Effector memory CD8-positive, alpha-beta T cell (primary cell): Measurements from ENCODE around the gene CHAT.

Experiments
- ATAC-seq: fragments of 150-1000 bp; cut with Tn5 transposase; replicated peaks from 2 replicates; pipeline ENCODE4 v1.10.0; 2021; ENCODE audit warnings: mild to moderate bottlenecking, moderate library complexity
- DNase-seq, 3 experiments: peaks; one replicate each; pipeline ENCODE4 v3.0.0; 2021
- H3K27ac Mint-ChIP-seq, 2 donors: one replicate each; pipeline ENCODE4 v1.8.0; 2022; ENCODE audit warnings: mild to moderate bottlenecking in 2 of 2, mixed read lengths in 2 of 2, moderate library complexity in 2 of 2
- H3K27me3 Mint-ChIP-seq, 2 donors: one replicate each; pipeline ENCODE4 v1.8.0; 2022; ENCODE audit warnings: mixed read lengths in 2 of 2
- H3K36me3 Mint-ChIP-seq: one replicate; pipeline ENCODE4 v1.8.0; 2022; ENCODE audit warnings: mild to moderate bottlenecking, moderate library complexity, mixed read lengths; ENCODE audit not compliant: insufficient read depth
- H3K4me1 Mint-ChIP-seq, 2 donors: one replicate each; pipeline ENCODE4 v1.8.0; 2022; ENCODE audit warnings: low read depth in 2 of 2, mixed read lengths in 2 of 2
- H3K4me3 Mint-ChIP-seq, 2 donors: one replicate each; pipeline ENCODE4 v1.8.0; 2022; ENCODE audit warnings: mild to moderate bottlenecking in 2 of 2, mixed read lengths in 2 of 2, moderate library complexity in 2 of 2
- H3K9me3 Mint-ChIP-seq, 2 donors: one replicate each; pipeline ENCODE4 v1.8.0; 2022; ENCODE audit warnings: mixed read lengths in 2 of 2

Gene CHAT

DNA sequence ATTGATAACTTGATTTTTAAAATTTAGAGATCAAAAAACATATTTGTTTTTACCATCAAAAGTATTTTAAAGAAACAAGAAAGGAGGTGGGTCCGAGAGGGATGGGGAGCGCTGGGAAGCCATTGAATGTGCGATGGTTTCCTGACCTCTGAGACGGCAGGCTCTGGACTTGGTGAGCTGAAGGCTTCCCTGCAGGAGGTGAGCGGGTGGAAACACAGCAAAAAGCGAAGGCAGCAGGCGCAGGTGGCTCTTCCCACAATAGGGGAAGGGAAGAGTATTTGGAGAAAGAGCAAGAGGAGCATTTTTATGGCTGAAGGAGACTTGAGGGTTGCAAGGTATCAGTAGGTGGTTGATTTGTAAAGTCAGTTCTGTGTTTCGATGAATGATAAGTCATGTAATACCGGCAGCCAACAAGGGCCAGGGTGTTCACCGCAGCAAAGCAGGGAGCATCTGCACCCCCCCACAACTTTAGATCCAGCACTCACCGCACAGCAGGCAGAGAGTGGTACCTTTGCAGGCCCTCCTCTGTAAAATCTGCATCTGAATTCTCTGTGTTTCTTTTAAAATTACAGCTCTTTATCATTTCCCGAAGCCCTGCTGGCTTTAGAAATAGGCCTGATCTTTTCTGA, 76.2 kb downstream of the CHAT start:
- peaks cover 56 to 68% of the 10 kb centered on the region in 2 donors for H3K27me3 Mint-ChIP-seq
- peaks cover 0 to 2% of the 10 kb centered on the region in 2 donors for H3K9me3 Mint-ChIP-seq
- no peaks in the 10 kb centered on the region for H3K4me1 Mint-ChIP-seq
- no peaks in the 10 kb centered on the region for H3K36me3 Mint-ChIP-seq
- ATAC-seq = no peak
- DNase-seq = no peak
- H3K4me3 Mint-ChIP-seq = no peak overlapping the region
- no peak overlapping the region for H3K27ac Mint-ChIP-seq

DNA sequence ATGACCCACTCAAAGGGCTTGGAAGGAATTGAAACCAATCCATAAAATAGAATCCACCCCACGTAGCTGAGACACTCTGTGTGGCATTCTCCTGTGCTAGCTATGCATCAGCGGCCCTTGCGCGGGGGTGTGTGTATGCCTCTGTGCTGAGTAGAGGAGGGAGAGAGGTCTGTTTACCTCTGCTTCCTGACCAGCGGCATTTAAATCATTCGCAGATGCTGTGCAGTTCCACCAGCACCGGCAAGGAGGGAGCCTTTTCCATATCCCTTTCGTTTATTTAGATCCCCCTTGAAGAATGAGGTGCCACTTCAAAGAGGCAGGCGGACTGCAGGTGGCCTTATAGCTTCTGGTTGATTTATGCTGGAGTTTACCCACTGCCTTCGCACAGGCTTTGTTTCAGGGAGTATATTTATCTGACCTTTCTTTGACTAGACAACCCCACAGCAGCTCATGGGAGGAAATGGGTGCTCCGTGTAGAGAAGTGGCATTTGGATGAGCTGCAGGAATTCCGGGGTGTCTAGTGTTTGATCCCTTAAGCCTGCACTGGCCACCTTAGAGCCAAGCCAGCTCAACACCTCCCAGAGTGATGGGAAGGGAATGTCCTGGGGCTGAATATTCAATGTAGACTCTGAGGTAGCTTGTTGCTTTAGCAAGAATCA, 77.0 kb downstream of the CHAT start:
- no peak for DNase-seq
- H3K27ac Mint-ChIP-seq = no peak overlapping the region

DNA sequence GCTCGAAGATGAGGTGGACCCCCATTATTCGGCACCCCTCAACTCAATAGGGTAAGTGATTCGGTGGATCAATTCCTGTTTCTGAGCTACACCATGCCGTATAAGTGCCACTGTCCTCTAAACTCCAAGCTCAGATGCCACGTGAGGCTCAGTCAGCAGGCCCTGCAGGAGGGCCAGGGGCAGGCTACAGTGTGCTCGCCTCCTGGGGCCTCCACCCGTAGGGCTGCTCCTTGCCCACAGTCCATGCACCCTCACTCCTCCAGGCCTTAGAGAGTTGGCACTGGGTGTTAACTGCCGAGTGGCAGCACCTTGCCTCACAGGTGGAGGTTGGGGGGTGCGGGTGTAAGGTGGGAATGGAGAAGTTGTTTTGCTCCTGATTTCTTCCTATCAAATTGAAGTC, 77.8 kb downstream of the CHAT start:
- ATAC-seq (no peak), DNase-seq (no peak)
- H3K9me3 Mint-ChIP-seq = peaks cover 0 to 2% of the 10 kb centered on the region in 2 donors
- no peaks in the 10 kb centered on the region for H3K4me1 Mint-ChIP-seq
- peaks cover 61 to 70% of the 10 kb centered on the region in 2 donors for H3K27me3 Mint-ChIP-seq
- no peak overlapping the region for H3K4me3 Mint-ChIP-seq
- no peaks in the 10 kb centered on the region for H3K36me3 Mint-ChIP-seq
- H3K27ac Mint-ChIP-seq = no peak overlapping the region

More for the DNA sequence above, 77.0 kb downstream of the CHAT start:
- Mint-ChIP-seq H3K27me3 (peaks cover 56 to 65% of the 10 kb centered on the region in 2 donors), H3K9me3 (peaks cover 0 to 2% of the 10 kb centered on the region in 2 donors), H3K36me3 (no peaks in the 10 kb centered on the region), H3K4me3 (no peak overlapping the region), H3K4me1 (no peaks in the 10 kb centered on the region)
- ATAC-seq = no peak

DNA sequence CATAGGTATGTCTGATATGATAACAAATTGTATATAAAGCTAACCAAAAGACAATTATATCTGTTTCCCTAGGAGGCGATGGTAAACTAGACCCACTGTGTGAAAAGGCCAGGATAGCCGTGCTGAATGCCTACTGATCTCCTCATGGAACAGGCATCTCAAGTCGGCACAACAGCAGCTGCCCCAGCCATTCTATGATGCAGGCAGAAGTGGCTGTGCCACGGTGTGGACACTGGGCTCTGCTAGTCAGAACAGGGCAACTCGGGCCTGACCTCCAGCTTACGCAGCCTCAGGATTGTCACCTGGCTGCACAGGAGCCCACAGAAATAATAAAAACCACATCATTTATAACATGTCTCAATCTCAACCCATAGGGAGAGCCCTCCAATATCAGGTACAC, 80.6 kb downstream of the CHAT start:
- no peak overlapping the region for H3K4me3 Mint-ChIP-seq

DNA sequence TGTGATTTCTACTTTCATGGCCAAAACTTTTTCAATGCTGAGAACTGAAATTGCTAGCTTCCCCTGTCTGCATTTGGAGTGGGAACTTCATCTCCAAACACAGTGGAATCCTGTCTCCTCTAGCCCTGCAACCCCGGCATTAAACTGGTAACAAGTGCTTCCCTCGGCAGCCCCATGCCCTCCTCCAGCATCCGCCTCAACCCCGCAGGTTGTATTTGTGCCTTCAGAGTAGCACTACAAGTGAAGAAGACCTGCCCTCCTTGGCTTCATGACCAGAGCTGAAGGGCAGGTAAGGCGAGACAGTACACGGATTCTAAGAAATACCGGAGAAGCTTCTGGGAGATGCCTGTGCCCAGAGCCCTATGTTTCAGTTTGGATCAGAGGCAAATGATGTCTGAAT, 82.5 kb downstream of the CHAT start:
- H3K4me3 Mint-ChIP-seq = no peak overlapping the region
- no peak for DNase-seq
- H3K9me3 Mint-ChIP-seq = no peaks in the 10 kb centered on the region
- H3K27ac Mint-ChIP-seq = no peak overlapping the region
- peaks cover 40 to 53% of the 10 kb centered on the region in 2 donors for H3K27me3 Mint-ChIP-seq
- ATAC-seq = no peak
- H3K4me1 Mint-ChIP-seq = no peaks in the 10 kb centered on the region
- H3K36me3 Mint-ChIP-seq = no peaks in the 10 kb centered on the region

More for the DNA sequence above, 80.6 kb downstream of the CHAT start:
- DNase-seq (no peak), ATAC-seq (no peak)
- Mint-ChIP-seq H3K27ac (no peak overlapping the region), H3K27me3 (peaks cover 53 to 54% of the 10 kb centered on the region in 2 donors), H3K36me3 (no peaks in the 10 kb centered on the region), H3K4me1 (no peaks in the 10 kb centered on the region), H3K9me3 (no peaks in the 10 kb centered on the region)

DNA sequence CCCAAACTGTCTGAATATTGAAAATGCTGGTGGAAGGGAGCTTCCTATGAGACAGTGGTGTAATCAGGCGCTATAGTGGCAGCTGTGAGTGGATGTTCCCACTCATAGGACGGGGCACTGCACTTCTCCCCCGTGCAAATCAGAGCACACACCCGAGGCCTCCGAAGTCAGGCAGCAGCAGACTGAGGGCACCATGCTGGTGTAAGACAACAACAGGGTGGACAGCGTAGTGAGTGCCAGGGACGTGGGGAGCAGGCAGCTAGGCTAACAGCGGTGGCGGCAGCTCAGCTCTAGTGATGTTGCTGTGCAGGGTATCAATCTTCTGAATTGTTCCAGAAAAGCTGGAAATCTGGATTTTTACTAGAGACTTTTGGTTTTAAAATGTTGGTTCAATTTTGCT, 84.8 kb downstream of the CHAT start:
- peaks cover 35 to 60% of the 10 kb centered on the region in 2 donors for H3K27me3 Mint-ChIP-seq
- no peak overlapping the region for H3K27ac Mint-ChIP-seq
- H3K4me3 Mint-ChIP-seq = no peak overlapping the region
- ATAC-seq (no peak), DNase-seq (no peak)
- H3K9me3 Mint-ChIP-seq = no peaks in the 10 kb centered on the region
- H3K36me3 Mint-ChIP-seq = no peaks in the 10 kb centered on the region
- H3K4me1 Mint-ChIP-seq = no peaks in the 10 kb centered on the region

DNA sequence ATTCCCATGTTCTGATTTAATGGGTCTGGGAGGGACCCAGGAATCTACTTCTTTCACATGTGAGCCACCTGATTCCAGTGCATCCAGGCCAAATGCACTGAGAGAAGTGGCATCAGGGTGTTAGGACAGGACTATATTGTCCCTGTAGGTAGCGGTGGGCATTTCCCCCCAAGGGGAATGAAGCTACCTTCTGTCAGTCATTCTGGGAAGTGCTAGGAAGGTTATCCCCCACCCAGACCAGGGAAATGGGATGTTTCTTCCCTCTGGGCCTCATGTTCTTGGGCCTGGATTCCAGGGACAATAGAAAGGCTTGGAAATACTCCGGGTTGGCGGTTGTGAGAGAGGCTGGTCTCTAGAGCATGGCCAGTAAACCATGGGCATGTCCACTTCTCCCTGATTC, 86.4 kb downstream of the CHAT start:
- Mint-ChIP-seq H3K27me3 (peaks cover 33 to 60% of the 10 kb centered on the region in 2 donors), H3K9me3 (no peaks in the 10 kb centered on the region), H3K36me3 (peaks cover 3% of the 10 kb centered on the region), H3K4me3 (no peak overlapping the region), H3K27ac (no peak overlapping the region), H3K4me1 (no peaks in the 10 kb centered on the region)
- ATAC-seq (no peak), DNase-seq (no peak)

DNA sequence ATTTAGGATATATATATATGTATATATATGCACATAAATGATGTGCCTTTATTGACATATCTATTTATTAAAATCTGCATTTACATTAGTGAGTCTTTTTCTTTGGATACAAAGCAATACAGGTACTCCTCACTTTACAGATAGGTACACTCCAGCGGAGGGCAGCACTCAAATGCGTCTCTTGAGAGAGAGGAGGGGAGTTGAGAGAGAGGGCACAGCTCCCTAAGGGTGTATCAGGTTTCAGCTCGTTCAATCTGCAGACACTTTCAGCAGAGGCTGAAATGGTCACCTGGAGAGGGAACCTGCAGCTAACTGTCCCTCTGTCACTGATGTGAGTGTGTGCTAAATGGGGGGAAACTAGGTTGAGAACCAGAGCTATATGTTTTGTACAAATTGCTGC, 87.2 kb downstream of the CHAT start:
- Mint-ChIP-seq H3K27me3 (peaks cover 33 to 60% of the 10 kb centered on the region in 2 donors), H3K4me1 (no peaks in the 10 kb centered on the region), H3K36me3 (peaks cover 3% of the 10 kb centered on the region), H3K9me3 (no peaks in the 10 kb centered on the region), H3K27ac (no peak overlapping the region), H3K4me3 (no peak overlapping the region)
- DNase-seq (no peak), ATAC-seq (no peak)

DNA sequence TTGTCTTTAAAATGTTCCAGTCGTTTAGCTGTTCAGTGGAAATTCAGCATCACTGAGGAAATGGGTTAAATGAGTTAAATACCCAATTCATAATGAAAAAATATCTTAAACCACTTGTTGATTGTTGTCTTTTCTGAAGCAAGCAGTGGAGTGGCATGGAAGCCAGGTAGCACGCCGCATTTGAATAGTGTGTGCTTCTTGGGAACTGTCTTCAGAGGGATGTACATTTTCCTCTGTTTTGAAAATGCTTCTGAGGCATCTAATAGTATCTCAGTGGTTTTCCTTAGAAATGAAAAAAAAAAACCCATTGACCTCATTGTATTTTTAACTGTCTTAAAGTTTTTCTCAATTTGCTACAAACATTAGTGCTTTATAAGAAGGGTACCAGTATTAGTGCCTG, 93.7 kb downstream of the CHAT start:
- DNase-seq (no peak), ATAC-seq (no peak)
- no peak overlapping the region for H3K27ac Mint-ChIP-seq
- H3K27me3 Mint-ChIP-seq = peaks cover 28 to 44% of the 10 kb centered on the region in 2 donors
- H3K9me3 Mint-ChIP-seq = no peaks in the 10 kb centered on the region
- H3K4me1 Mint-ChIP-seq = no peaks in the 10 kb centered on the region
- peaks cover 3% of the 10 kb centered on the region for H3K36me3 Mint-ChIP-seq
- no peak overlapping the region for H3K4me3 Mint-ChIP-seq

DNA sequence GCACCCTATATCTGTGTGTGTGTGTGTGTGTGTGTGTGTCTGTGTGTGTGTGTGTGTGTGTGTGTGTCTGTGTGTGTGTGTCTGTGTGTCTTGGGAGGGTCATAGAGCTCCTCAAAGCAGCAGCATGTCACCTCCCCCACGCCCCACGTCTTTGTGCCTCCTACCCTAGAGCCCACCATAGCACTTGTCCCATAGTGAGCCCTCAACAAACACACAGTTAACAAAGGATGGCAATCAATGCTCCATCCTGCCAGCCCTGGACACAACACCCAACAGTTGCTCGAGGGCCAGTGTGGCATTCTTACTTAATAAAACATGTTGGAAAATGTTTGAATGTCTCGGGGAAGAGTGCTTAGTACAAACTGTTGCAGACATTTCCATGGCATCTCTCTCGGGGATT, 96.1 kb downstream of the CHAT start:
- DNase-seq (no peak), ATAC-seq (no peak)
- H3K4me1 Mint-ChIP-seq = no peaks in the 10 kb centered on the region
- peaks cover 0 to 7% of the 10 kb centered on the region in 2 donors for H3K9me3 Mint-ChIP-seq
- no peak overlapping the region for H3K4me3 Mint-ChIP-seq
- no peaks in the 10 kb centered on the region for H3K36me3 Mint-ChIP-seq
- H3K27me3 Mint-ChIP-seq = peaks cover 25 to 45% of the 10 kb centered on the region in 2 donors
- H3K27ac Mint-ChIP-seq = no peak overlapping the region

DNA sequence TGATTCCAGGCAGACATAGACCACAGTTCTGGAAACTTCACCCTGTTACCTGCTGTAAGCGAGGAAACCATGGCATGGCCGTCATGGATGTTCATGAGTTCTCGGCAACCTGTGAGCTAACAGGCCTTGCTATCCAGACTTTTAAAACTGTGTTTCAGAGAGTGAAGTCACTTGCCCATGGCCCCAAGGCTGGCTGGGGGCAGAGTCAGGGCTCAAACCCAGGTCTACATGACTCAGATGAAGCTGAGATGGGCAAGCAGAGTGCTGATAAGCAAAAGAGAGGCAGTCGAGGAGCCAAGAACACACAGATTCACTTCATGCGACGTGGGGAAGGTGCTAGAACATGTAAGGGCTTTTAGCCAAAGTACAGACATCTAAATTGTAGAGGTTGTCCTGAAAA, 97.1 kb downstream of the CHAT start:
- peaks cover 25 to 49% of the 10 kb centered on the region in 2 donors for H3K27me3 Mint-ChIP-seq
- peaks cover 0 to 7% of the 10 kb centered on the region in 2 donors for H3K9me3 Mint-ChIP-seq
- no peaks in the 10 kb centered on the region for H3K36me3 Mint-ChIP-seq
- no peak overlapping the region for H3K4me3 Mint-ChIP-seq
- H3K4me1 Mint-ChIP-seq = no peaks in the 10 kb centered on the region
- DNase-seq (no peak), ATAC-seq (no peak)
- no peak overlapping the region for H3K27ac Mint-ChIP-seq

DNA sequence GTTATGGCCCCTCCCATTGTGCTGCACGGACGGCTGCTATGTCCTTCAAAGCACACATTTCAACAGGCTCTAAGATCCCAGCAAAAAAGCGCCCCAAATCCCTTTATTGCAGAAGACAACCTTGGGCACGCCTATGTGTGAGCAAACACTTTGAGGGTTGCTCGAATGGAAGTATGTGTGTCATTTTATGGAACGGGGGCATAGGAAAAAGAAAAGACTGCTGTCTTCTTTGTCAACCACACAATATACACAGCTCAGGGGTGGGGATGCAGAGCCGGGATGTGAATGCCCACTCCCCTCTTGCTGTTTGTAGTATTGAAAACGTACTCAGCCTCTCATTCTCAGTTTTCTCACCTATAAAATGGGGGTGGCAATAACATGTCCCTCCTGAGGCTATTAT, 97.6 kb downstream of the CHAT start:
- DNase-seq (no peak), ATAC-seq (no peak)
- H3K36me3 Mint-ChIP-seq = no peaks in the 10 kb centered on the region
- no peaks in the 10 kb centered on the region for H3K4me1 Mint-ChIP-seq
- H3K9me3 Mint-ChIP-seq = peaks cover 0 to 7% of the 10 kb centered on the region in 2 donors
- no peak overlapping the region for H3K4me3 Mint-ChIP-seq
- H3K27ac Mint-ChIP-seq = no peak overlapping the region
- peaks cover 25 to 50% of the 10 kb centered on the region in 2 donors for H3K27me3 Mint-ChIP-seq

DNA sequence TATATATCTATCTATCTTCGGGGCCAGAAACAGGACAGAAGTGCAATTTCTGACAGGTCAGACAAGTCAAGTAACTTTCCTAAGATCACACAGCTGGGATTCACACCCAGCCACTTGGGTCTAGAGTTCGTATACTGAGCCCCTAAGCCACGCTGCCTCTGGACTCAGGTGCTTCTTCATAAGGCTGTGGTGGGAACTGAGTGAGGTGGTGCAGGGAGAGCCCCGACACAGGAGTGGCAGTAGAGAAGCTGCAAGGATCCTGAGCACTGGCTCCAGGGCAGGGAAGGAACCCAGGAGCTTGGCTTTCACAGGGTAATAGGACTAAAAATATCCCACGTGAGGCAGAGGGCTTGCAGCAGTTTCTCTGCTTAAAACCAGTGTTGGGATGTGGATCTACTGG, 99.4 kb downstream of the CHAT start:
- Mint-ChIP-seq H3K36me3 (no peaks in the 10 kb centered on the region), H3K4me3 (no peak overlapping the region), H3K4me1 (no peaks in the 10 kb centered on the region), H3K9me3 (peaks cover 0 to 7% of the 10 kb centered on the region in 2 donors), H3K27ac (no peak overlapping the region), H3K27me3 (peaks cover 25 to 50% of the 10 kb centered on the region in 2 donors)
- ATAC-seq (no peak), DNase-seq (no peak)
